GM15510 (cell line): ENCODE data around the gene LEFTY2.

ENCODE experiments used
- POLR2A ChIP-seq: IDR thresholded peaks from 3 replicates; pipeline ENCODE4 v1.6.1; 2011; ENCODE audit warnings: borderline replicate concordance; ENCODE audit not compliant: insufficient read length; ENCODE audit errors: extremely low read depth

The LEFTY2 gene

GRCh38 chr1:225937048-225937968, 3.7 kb downstream of the LEFTY2 start:
- no peak for TF ChIP-seq POLR2A

GRCh38 chr1:225936523-225936922, 4.5 kb downstream of the LEFTY2 start:
- TF ChIP-seq POLR2A: no peak

GRCh38 chr1:225934711-225935110, 6.3 kb downstream of the LEFTY2 start:
- no peak for TF ChIP-seq POLR2A

- TF ChIP-seq POLR2A: no peak
Observed at GRCh38 chr1:225933072-225933471, 7.9 kb downstream of the LEFTY2 start.

- no peak for TF ChIP-seq POLR2A
Observed at GRCh38 chr1:225931270-225932136, 9.5 kb downstream of the LEFTY2 start.

GRCh38 chr1:225930566-225930965, 10.5 kb downstream of the LEFTY2 start:
- no peak for TF ChIP-seq POLR2A

- no peak for TF ChIP-seq POLR2A
Observed at GRCh38 chr1:225928186-225929175, 12.5 kb downstream of the LEFTY2 start.

GRCh38 chr1:225926551-225927113, 14.4 kb downstream of the LEFTY2 start:
- no peak for TF ChIP-seq POLR2A

- TF ChIP-seq POLR2A: peak; percentile 93
Observed at GRCh38 chr1:225923692-225924555, 17.1 kb downstream of the LEFTY2 start, which contains the start of gene PYCR2. PYCR2 (minus strand) TSS chr1:225924250; CDS start chr1:225924110, 140 bp downstream.

GRCh38 chr1:225923381-225923691, 17.7 kb downstream of the LEFTY2 start:
- TF ChIP-seq POLR2A: no peak

GRCh38 chr1:225921734-225922709, 19.0 kb downstream of the LEFTY2 start:
- TF ChIP-seq POLR2A: peak; percentile 16

- TF ChIP-seq POLR2A: no peak
Observed at GRCh38 chr1:225919906-225920305, 21.1 kb downstream of the LEFTY2 start.

GRCh38 chr1:225918280-225918679, 22.7 kb downstream of the LEFTY2 start:
- no peak for TF ChIP-seq POLR2A

- TF ChIP-seq POLR2A: no peak
Observed at GRCh38 chr1:225917536-225917935, 23.5 kb downstream of the LEFTY2 start.
